ENCODE measurements around the gene TMEM82. TPM values are rescaled to one million over a fixed set of nuclear protein-coding genes. Genes with fewer than 3 reads are reported as not detected.
"Not testable (repeated sequence)": the region's sequence is repeated elsewhere in the genome, so short reads cannot be mapped to it uniquely, and the experiment has no call there.

The TMEM82 gene
- total and polyA plus RNA-seq, 9 of the 15 experiments (the other 6 are each of a cell fraction or from before 2014, with no cell fraction given) = not detected

DNA sequence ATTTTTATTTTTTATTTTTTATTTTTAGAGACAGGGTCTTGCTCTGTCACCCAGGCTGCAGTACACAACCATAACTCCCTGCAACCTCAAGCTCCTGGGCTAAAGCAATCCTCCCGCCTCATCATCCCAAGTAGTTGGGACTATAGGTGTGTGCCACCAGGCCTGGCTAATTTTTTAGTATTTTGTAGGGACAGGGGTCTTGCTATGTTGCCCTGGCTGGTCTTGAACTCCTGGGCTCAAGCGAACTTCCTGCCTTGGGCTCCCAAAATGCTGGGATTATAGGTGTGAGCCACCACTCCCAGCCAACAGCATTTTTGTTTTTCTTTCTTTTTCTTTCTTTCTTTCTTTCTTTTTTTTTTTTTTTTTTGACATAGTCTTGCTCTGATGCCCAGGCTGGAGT lies 44.1 kb upstream of the TMEM82 start (continued):
- TF ChIP-seq, protein P1, sequence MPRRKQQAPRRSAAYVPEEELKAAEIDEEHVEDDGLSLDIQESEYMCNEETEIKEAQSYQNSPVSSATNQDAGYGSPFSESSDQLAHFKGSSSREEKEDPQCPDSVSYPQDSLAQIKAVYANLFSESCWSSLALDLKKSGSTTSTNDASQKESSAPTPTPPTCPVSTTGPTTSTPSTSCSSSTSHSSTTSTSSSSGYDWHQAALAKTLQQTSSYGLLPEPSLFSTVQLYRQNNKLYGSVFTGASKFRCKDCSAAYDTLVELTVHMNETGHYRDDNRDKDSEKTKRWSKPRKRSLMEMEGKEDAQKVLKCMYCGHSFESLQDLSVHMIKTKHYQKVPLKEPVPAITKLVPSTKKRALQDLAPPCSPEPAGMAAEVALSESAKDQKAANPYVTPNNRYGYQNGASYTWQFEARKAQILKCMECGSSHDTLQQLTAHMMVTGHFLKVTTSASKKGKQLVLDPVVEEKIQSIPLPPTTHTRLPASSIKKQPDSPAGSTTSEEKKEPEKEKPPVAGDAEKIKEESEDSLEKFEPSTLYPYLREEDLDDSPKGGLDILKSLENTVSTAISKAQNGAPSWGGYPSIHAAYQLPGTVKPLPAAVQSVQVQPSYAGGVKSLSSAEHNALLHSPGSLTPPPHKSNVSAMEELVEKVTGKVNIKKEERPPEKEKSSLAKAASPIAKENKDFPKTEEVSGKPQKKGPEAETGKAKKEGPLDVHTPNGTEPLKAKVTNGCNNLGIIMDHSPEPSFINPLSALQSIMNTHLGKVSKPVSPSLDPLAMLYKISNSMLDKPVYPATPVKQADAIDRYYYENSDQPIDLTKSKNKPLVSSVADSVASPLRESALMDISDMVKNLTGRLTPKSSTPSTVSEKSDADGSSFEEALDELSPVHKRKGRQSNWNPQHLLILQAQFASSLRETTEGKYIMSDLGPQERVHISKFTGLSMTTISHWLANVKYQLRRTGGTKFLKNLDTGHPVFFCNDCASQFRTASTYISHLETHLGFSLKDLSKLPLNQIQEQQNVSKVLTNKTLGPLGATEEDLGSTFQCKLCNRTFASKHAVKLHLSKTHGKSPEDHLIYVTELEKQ (CRISPR knock-in tag; IDR thresholded peaks at IDR 0.05) = no peak
- TF ChIP-seq TCFL5 (CRISPR knock-in tag; conservative IDR thresholded peaks at IDR 0.05) = no peak
- no peak for TF ChIP-seq ZSCAN32 (CRISPR knock-in tag; IDR thresholded peaks at IDR 0.05)
- TF ChIP-seq ZNF121 (CRISPR knock-in tag; conservative IDR thresholded peaks at IDR 0.05) = peak; percentile 85

DNA sequence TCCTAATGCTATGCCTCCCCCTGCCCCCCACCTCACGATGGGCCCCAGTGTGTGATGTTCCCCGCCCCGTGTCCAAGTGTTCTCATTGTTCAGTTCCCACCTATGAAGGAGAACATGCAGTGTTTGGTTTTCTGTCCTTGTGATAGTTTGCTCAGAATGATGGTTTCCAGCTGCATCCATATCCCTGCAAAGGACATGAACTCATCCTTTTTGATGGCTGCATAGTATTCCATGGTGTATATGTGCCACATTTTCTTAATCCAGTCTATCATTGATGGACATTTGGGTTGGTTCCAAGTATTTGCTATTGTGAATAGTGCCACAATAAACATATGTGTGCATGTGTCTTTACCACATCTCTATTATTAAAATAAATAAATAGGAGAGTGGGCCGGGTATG lies 43.0 kb upstream of the TMEM82 start:
- TF ChIP-seq NFIC (IDR thresholded peaks at IDR 0.05) = 0 out of 2 replicates have a peak, but pooled peaks have one; percentile 8
- TF ChIP-seq KDM1A (IDR thresholded peaks at IDR 0.05) = 0 out of 4 replicates have a peak, but pooled peaks of 1 of the 2 experiments have one; percentile 34
- peak; percentile 61 for TF ChIP-seq BCOR (IDR thresholded peaks at IDR 0.05)
- TF ChIP-seq ZNF146 (CRISPR knock-in tag; IDR thresholded peaks at IDR 0.05; ENCODE audit: unreplicated experiment) = peak; percentile 95
- intact Hi-C loops (cut with micrococcal nuclease); H3K27ac ChIP-seq (ENCODE audit: extremely low read depth, low read depth, low read length); H4K20me1 ChIP-seq (replicated peaks; ENCODE audit: control insufficient read depth, insufficient read depth, low read length); H3K27me3 ChIP-seq (ENCODE audit: control insufficient read depth in 2 of 2, insufficient read depth in 2 of 2, low read length in 2 of 2); DNase-seq (ENCODE audit: extremely low read depth in 1 of 4, low spot score in 3 of 4); H3K4me2 ChIP-seq (ENCODE audit: insufficient read depth, low read length); H3K9me1 ChIP-seq (ENCODE audit: control insufficient read depth, insufficient read depth, low read length); BruUV-seq (replicated peaks); ATAC-seq; H3K9me3 ChIP-seq (replicated peaks; ENCODE audit: control insufficient read depth, insufficient read depth, low read depth, low read length); H2AFZ ChIP-seq (ENCODE audit: low read depth, low read length); FAIRE-seq; in situ Hi-C loops (cut with MboI); CTCF ChIA-PET (ENCODE audit: low intra/inter-chr PET ratio); H3K4me3 ChIP-seq; POLR2A ChIA-PET; H3K9ac ChIP-seq (ENCODE audit: insufficient read depth in 1 of 2, low read depth in 2 of 2, low read length in 2 of 2): not testable (repeated sequence)
- Histone ChIP-seq H3K4me1 (replicated peaks in 1 of 2; ENCODE audit: control insufficient read depth in 2 of 2, insufficient read depth in 2 of 2, low read length in 2 of 2) (peaks cover 0 to 10% of the 10 kb centered on the region in 2 experiments; a peak in 2 of 5 replicates), H3K36me3 (ENCODE audit: control insufficient read depth, insufficient read depth, low read length) (peaks cover 24% of the 10 kb centered on the region; the same call in 2 of the 3 replicates), H3K79me2 (ENCODE audit: control insufficient read depth, insufficient read depth, low read length) (peaks cover 56% of the 10 kb centered on the region)
- WGBS (ENCODE audit: insufficient coverage, low coverage, missing lambda C conversion rate) = 96% methylated on average over 4 of the region's 4 CpGs
